K562 treated with DMSO at 1 percent for 4 hours (cell line): ENCODE results near the gene COL5A2. TPM values are rescaled to one million over a fixed set of nuclear protein-coding genes. Genes with fewer than 3 reads are reported as not detected.

ENCODE experiments used
- total RNA-seq: library from RNA; unstranded; fragments of 300-600 nt; gene quantifications from 2 replicates; pipeline ENCODE4 v1.2.3, GENCODE V29; 2022; ENCODE audit not compliant: insufficient read depth

COL5A2 gene
- 0.08 TPM in 1 of 2 replicates, not detected in the other for total RNA-seq

DNA sequence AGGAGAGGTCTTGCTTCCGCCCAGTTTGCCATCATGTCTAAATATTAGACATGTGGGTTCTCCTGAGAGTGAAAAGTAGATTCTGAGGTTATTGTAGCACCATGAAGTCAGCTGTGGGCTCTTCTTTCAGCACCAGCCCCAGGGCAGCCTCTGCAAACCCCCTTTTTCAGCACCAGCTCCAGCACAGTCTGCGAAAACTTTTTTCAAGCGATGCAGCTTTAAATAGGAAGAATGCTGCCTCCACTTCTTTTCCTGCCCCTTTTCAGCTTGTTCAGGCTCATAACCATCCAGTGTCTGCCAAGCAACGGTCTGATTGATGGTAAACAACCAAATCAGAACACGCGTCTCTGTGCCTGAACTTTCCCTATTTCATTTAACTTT lies at the start of gene COL5A2:
COL5A2 (minus strand) TSS at position 192 of the 381 bp plus-strand sequence; CDS start at position 35, 157 bp downstream.

Other genes with a start within 250 kb of the COL5A2 start
- gene COL3A1, start 205.4 kb downstream of the COL5A2 start, total RNA-seq = 0.18 TPM in 1 of 2 replicates, not detected in the other